Ishikawa (cell line): ENCODE results near the gene FXYD7.

Source experiments
- EP300 ChIP-seq: IDR thresholded peaks from 2 replicates; pipeline ENCODE4 v1.6.1; 2012; ENCODE audit warnings: borderline replicate concordance
- FOXM1 ChIP-seq: IDR thresholded peaks from 2 replicates; pipeline ENCODE4 v1.6.1; 2012; ENCODE audit warnings: low read depth, borderline replicate concordance
- NFIC ChIP-seq: IDR thresholded peaks from 2 replicates; pipeline ENCODE4 v1.6.1; 2012
- REST ChIP-seq: IDR thresholded peaks from 2 replicates; pipeline ENCODE4 v1.6.1; 2012; ENCODE audit warnings: low read depth, mild to moderate bottlenecking
- TCF12 ChIP-seq: IDR thresholded peaks from 2 replicates; pipeline ENCODE4 v1.6.1; 2012; ENCODE audit warnings: low read depth
- YY1 ChIP-seq: IDR thresholded peaks from 2 replicates; pipeline ENCODE4 v1.6.1; 2012; ENCODE audit warnings: low read depth
- TF ChIP-seq, protein P1 (sequence below): IDR thresholded peaks from 2 replicates; pipeline ENCODE4 v1.6.1; 2012

DNA sequence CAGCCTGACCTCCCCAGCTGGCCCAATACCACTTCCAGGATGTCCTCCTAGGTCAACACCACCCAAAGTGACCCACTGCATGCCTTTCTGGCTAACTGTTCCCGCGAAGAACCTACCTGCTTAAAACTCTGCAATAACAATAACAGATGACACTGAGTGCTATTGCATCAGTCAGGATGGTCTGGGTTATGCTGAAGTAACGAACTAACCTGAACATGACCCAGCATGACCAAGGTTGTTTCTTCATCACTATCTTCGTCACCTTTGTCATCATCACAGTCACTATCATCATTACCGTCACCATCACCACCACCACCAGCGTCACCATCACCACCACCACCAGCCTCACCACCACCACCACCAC is 38.0 kb upstream of the FXYD7 start:
- TF ChIP-seq EP300: no peak
- no peak for TF ChIP-seq REST
- TF ChIP-seq NFIC: no peak
- no peak for TF ChIP-seq YY1
- TF ChIP-seq FOXM1: no peak
- TF ChIP-seq TCF12: no peak
- TF ChIP-seq, protein P1, sequence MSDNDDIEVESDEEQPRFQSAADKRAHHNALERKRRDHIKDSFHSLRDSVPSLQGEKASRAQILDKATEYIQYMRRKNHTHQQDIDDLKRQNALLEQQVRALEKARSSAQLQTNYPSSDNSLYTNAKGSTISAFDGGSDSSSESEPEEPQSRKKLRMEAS: no peak
